HT1080 (cell line): ENCODE results near the gene CLDN24. TPM values are rescaled to one million over a fixed set of nuclear protein-coding genes. Genes with fewer than 3 reads are reported as not detected.
"Not testable (repeated sequence)": the region's sequence is repeated elsewhere in the genome, so short reads cannot be mapped to it uniquely, and the experiment has no call there.

Experiments used
- DNase-seq: peaks from one replicate; pipeline ENCODE4 v3.0.0-alpha.2; 2015; ENCODE audit warnings: low read depth
- total RNA-seq: library from RNA; depleted of rRNA; stranded (reverse); fragments of >200 nt; shearing (Covaris generic); gene quantifications from 2 replicates; pipeline ENCODE4 v1.2.3, GENCODE V29; 2014

CLDN24 gene
- total RNA-seq, 1 experiment from 2014 or later: not detected

GRCh38 chr4:183347566-183347965, 25.3 kb upstream of the CLDN24 start:
- DNase-seq: no peak

GRCh38 chr4:183347146-183347545, 24.9 kb upstream of the CLDN24 start:
- DNase-seq: no peak

GRCh38 chr4:183345261-183345660, 23.0 kb upstream of the CLDN24 start:
- no peak for DNase-seq

GRCh38 chr4:183344523-183345255, 22.5 kb upstream of the CLDN24 start:
- no peak for DNase-seq

- no peak for DNase-seq
These were observed 21.5 kb upstream of the CLDN24 start for GRCh38 chr4:183343730-183344129.

GRCh38 chr4:183342541-183343533, 20.6 kb upstream of the CLDN24 start:
- DNase-seq: no peak

GRCh38 chr4:183337833-183338232, 15.6 kb upstream of the CLDN24 start:
- DNase-seq: no peak

- no peak for DNase-seq
These were observed 15.1 kb upstream of the CLDN24 start for GRCh38 chr4:183337349-183337748.

- DNase-seq: peak; percentile 95
These were observed 13.2 kb upstream of the CLDN24 start for GRCh38 chr4:183335369-183335940.

GRCh38 chr4:183333983-183334382, 11.8 kb upstream of the CLDN24 start:
- DNase-seq: peak; percentile 56

GRCh38 chr4:183333202-183333601, 11.0 kb upstream of the CLDN24 start:
- no peak for DNase-seq

- no peak for DNase-seq
These were observed 10.2 kb upstream of the CLDN24 start for GRCh38 chr4:183332447-183332846.

- DNase-seq: no peak
These were observed 8.6 kb upstream of the CLDN24 start for GRCh38 chr4:183330841-183331240.

GRCh38 chr4:183329954-183330742, 7.9 kb upstream of the CLDN24 start:
- DNase-seq: no peak

- no peak for DNase-seq
These were observed 7.0 kb upstream of the CLDN24 start for GRCh38 chr4:183329244-183329643.

- DNase-seq: no peak
These were observed 6.6 kb upstream of the CLDN24 start for GRCh38 chr4:183328832-183329231.

GRCh38 chr4:183327827-183328226, 5.6 kb upstream of the CLDN24 start:
- no peak for DNase-seq

- peak; percentile 68 for DNase-seq
These were observed 4.6 kb upstream of the CLDN24 start for GRCh38 chr4:183326853-183327252.

- DNase-seq: not testable (repeated sequence)
These were observed 4.2 kb upstream of the CLDN24 start for GRCh38 chr4:183326387-183326786.

GRCh38 chr4:183324619-183325018, 2.4 kb upstream of the CLDN24 start:
- DNase-seq: no peak

- DNase-seq: not testable (repeated sequence)
These were observed 1.8 kb upstream of the CLDN24 start for GRCh38 chr4:183324056-183324455.
